OCI-LY3 (cell line): ENCODE measurements around the gene FAM219A.

Experiments used
- EZH2phosphoT487 ChIP-seq: fragments of 200-600 bp; shearing (Covaris generic); IDR thresholded peaks from 2 replicates; pipeline ENCODE4 v1.6.1; 2018; ENCODE audit warnings: antibody characterized with exemption, mixed run types, low read depth
- TF ChIP-seq, protein P1 (sequence below): fragments of 200-600, 300-600 bp; sonication (generic); IDR thresholded peaks from 2 replicates; pipeline ENCODE4 v1.5.1; 2014; ENCODE audit warnings: antibody characterized with exemption, low read length, low read depth

DNA sequence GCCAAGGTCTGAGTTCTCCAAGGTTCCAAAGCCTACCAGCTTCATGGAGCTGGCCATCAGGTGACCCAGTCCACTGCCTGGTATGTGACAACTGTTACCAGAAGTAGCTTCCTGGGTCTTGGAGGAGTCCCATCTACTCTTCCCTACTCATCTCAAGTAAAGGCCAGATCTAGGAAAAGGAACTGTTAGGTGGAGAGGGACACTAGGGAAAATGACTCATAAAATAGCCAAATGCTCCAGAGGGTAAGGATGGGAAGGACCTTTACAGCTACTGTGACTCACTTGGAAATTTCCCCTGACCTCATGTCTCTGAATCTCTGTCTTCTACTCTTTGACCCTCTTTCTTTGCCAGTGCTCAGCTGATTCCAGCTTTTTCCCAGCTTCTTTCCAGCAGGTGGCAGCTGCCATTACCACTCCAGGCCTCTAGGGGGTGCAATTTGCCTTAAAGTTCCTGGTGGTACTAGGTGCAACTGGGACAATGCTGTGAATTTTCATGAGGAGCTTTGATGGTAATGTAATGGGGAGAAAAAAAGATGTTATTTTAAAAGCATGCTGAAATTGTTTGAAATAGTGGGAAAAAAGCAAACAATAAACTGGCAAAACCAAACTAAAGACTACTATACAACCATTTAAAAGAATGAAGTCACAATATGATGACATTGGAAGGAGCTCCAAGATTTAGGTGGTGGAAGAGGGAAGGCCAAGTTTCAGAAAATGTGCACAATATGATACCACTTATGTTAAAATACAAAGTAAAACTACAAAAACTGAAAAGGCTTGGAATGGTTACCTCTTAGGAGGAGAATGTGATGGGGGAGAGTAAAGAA is 54.6 kb downstream of the FAM219A start:
- TF ChIP-seq, protein P1, sequence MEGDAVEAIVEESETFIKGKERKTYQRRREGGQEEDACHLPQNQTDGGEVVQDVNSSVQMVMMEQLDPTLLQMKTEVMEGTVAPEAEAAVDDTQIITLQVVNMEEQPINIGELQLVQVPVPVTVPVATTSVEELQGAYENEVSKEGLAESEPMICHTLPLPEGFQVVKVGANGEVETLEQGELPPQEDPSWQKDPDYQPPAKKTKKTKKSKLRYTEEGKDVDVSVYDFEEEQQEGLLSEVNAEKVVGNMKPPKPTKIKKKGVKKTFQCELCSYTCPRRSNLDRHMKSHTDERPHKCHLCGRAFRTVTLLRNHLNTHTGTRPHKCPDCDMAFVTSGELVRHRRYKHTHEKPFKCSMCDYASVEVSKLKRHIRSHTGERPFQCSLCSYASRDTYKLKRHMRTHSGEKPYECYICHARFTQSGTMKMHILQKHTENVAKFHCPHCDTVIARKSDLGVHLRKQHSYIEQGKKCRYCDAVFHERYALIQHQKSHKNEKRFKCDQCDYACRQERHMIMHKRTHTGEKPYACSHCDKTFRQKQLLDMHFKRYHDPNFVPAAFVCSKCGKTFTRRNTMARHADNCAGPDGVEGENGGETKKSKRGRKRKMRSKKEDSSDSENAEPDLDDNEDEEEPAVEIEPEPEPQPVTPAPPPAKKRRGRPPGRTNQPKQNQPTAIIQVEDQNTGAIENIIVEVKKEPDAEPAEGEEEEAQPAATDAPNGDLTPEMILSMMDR, result peak; percentile 95
- TF ChIP-seq EZH2phosphoT487, result no peak
